ENCODE measurements around the gene TNS1.

Gene TNS1

GRCh38 chr2:217870528-217871011 is 132.2 kb downstream of the TNS1 start:
- Histone ChIP-seq H3K4me3 (no peak overlapping the region), H3K36me3 (ENCODE audit: insufficient read depth, low read length) (peaks cover 75% of the 10 kb centered on the region), H3K9ac (ENCODE audit: insufficient read length) (no peak overlapping the region), H3K27ac (no peak overlapping the region), H3K9me3 (ENCODE audit: low read depth, low read length) (no peaks in the 10 kb centered on the region)
- TF ChIP-seq FOXP2 (optimal IDR thresholded peaks at IDR 0.05; ENCODE audit: control extremely low read depth, extremely low read length, insufficient read depth) = no peak
- no peak for DNase-seq (ENCODE audit: low read depth, low spot score)

- TF ChIP-seq FOXP2 (optimal IDR thresholded peaks at IDR 0.05; ENCODE audit: control extremely low read depth, extremely low read length, insufficient read depth) (no peak), POLR2AphosphoS5 (IDR thresholded peaks at IDR 0.05; ENCODE audit: borderline replicate concordance, low read depth, low read length) (no peak), EZH2 (IDR thresholded peaks at IDR 0.05) (no peak)
- no peak for DNase-seq (ENCODE audit: low read depth, low spot score)
- peaks cover 82% of the 10 kb centered on the region for H3K36me3 ChIP-seq (ENCODE audit: insufficient read depth, low read length)
Observed at GRCh38 chr2:217868911-217869334, 133.9 kb downstream of the TNS1 start.

DNA sequence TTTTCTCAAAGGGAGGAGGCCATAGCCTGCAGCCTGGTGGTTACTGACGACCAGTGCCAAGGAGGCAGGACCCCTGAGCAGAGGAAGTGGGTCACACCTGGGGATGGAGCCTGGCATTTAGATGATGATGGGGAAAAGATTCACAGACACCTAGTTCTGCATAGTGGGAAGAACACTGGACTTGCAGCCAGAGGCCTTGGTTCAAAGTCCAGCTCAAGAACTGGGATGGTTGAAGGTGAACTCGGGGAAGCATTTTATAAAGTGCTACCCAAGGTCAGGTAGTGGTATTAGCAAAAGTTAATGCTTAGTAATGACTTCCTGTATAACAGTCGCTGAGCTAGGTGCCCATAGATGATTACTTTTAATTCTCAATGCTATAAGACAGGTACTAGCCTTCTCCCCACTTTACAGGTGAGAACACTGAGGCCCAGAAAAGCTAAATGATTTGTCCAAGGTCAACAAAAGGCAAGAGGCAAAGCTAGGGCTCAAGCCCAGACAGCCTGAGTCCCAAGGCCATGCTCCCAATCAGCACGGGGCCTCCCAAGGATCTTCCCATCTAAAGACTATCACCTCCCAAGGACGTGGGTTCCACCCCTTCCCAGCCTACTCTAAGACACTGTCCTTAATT is 134.4 kb downstream of the TNS1 start:
- no peak for TF ChIP-seq POLR2AphosphoS5 (IDR thresholded peaks at IDR 0.05; ENCODE audit: borderline replicate concordance, low read depth, low read length)
- no peak for TF ChIP-seq FOXP2 (optimal IDR thresholded peaks at IDR 0.05; ENCODE audit: control extremely low read depth, extremely low read length, insufficient read depth)
- no peak for TF ChIP-seq EZH2 (IDR thresholded peaks at IDR 0.05)
- Histone ChIP-seq H3K9ac (ENCODE audit: insufficient read length) (no peak overlapping the region), H3K36me3 (ENCODE audit: insufficient read depth, low read length) (peaks cover 80% of the 10 kb centered on the region), H3K9me3 (ENCODE audit: low read depth, low read length) (no peaks in the 10 kb centered on the region), H3K27ac (no peak overlapping the region), H3K4me3 (no peak overlapping the region)
- DNase-seq (ENCODE audit: low read depth, low spot score) = no peak

More at GRCh38 chr2:217868911-217869334, 133.9 kb downstream of the TNS1 start:
- Histone ChIP-seq H3K9ac (ENCODE audit: insufficient read length) (no peak overlapping the region), H3K27ac (no peak overlapping the region), H3K4me3 (no peak overlapping the region), H3K9me3 (ENCODE audit: low read depth, low read length) (no peaks in the 10 kb centered on the region)

- no peak overlapping the region for H3K9ac ChIP-seq (ENCODE audit: insufficient read length)
- no peak for DNase-seq (ENCODE audit: low read depth, low spot score)
- no peak overlapping the region for H3K27ac ChIP-seq
- H3K36me3 ChIP-seq (ENCODE audit: insufficient read depth, low read length) = peaks cover 72% of the 10 kb centered on the region
- H3K4me3 ChIP-seq = no peak overlapping the region
- TF ChIP-seq POLR2AphosphoS5 (IDR thresholded peaks at IDR 0.05; ENCODE audit: borderline replicate concordance, low read depth, low read length) (no peak), FOXP2 (optimal IDR thresholded peaks at IDR 0.05; ENCODE audit: control extremely low read depth, extremely low read length, insufficient read depth) (no peak), EZH2 (IDR thresholded peaks at IDR 0.05) (no peak)
- no peaks in the 10 kb centered on the region for H3K9me3 ChIP-seq (ENCODE audit: low read depth, low read length)
Observed at GRCh38 chr2:217866457-217866856, 136.3 kb downstream of the TNS1 start.

DNA sequence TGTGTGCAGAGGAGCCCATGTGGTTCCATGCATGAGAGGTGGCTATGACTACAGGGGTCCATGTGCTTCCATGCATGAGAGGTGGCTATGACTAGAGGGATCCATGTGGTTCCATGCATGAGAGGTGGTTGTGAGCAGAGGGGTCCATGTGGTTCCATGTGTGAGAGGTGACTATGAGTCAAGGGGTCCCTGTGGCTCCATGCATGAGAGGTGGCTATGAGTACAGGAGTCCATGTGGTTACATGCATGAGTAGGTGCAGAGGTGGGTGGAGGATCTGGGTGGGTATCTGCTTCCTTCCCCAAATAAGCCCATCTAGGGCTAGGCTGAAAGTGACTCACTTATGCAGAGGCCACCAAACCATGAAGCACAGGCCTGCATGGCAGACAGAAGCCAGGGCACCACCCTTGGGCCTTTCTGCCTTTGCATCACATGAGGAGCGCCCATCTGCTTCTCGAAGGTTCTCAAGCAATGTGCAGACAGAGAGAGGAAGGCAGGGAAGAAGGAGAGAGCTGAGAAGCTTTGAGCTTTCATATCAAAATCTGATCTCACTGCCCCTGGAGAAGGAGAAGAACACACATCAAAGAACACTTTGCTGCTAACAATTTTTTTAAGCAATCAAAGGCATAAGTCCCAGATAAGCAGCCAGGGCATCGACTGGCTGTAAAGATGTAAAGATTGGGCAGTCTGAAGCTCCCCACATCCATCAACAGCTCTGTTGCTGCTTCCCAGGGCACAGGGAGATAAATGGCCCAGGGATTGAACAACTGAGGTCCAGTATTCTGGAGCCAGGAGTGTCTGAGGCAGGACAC is 137.6 kb downstream of the TNS1 start:
- no peak overlapping the region for H3K27ac ChIP-seq
- H3K4me3 ChIP-seq = no peak overlapping the region
- no peak overlapping the region for H3K9ac ChIP-seq (ENCODE audit: insufficient read length)
- H3K36me3 ChIP-seq (ENCODE audit: insufficient read depth, low read length) = peaks cover 60% of the 10 kb centered on the region; the same call in 1 of the 2 replicates
- no peak for DNase-seq (ENCODE audit: low read depth, low spot score)
- TF ChIP-seq FOXP2 (optimal IDR thresholded peaks at IDR 0.05; ENCODE audit: control extremely low read depth, extremely low read length, insufficient read depth) = no peak
- no peak for TF ChIP-seq POLR2AphosphoS5 (IDR thresholded peaks at IDR 0.05; ENCODE audit: borderline replicate concordance, low read depth, low read length)
- no peak for TF ChIP-seq EZH2 (IDR thresholded peaks at IDR 0.05)
- no peaks in the 10 kb centered on the region for H3K9me3 ChIP-seq (ENCODE audit: low read depth, low read length)

- Histone ChIP-seq H3K9me3 (ENCODE audit: low read depth, low read length) (no peaks in the 10 kb centered on the region), H3K9ac (ENCODE audit: insufficient read length) (no peak overlapping the region), H3K4me3 (no peak overlapping the region), H3K27ac (no peak overlapping the region), H3K36me3 (ENCODE audit: insufficient read depth, low read length) (peaks cover 53% of the 10 kb centered on the region; the same call in 1 of the 2 replicates)
- no peak for DNase-seq (ENCODE audit: low read depth, low spot score)
- no peak for TF ChIP-seq POLR2AphosphoS5 (IDR thresholded peaks at IDR 0.05; ENCODE audit: borderline replicate concordance, low read depth, low read length)
- no peak for TF ChIP-seq FOXP2 (optimal IDR thresholded peaks at IDR 0.05; ENCODE audit: control extremely low read depth, extremely low read length, insufficient read depth)
- no peak for TF ChIP-seq EZH2 (IDR thresholded peaks at IDR 0.05)
Observed at GRCh38 chr2:217863883-217864282, 138.9 kb downstream of the TNS1 start.

GRCh38 chr2:217861334-217861877 is 141.4 kb downstream of the TNS1 start:
- TF ChIP-seq FOXP2 (optimal IDR thresholded peaks at IDR 0.05; ENCODE audit: control extremely low read depth, extremely low read length, insufficient read depth) (no peak), POLR2AphosphoS5 (IDR thresholded peaks at IDR 0.05; ENCODE audit: borderline replicate concordance, low read depth, low read length) (no peak), EZH2 (IDR thresholded peaks at IDR 0.05) (no peak)
- no peak for DNase-seq (ENCODE audit: low read depth, low spot score)
- H3K36me3 ChIP-seq (ENCODE audit: insufficient read depth, low read length) = peaks cover 41% of the 10 kb centered on the region; the same call in 1 of the 2 replicates
- no peak overlapping the region for H3K27ac ChIP-seq
- H3K9ac ChIP-seq (ENCODE audit: insufficient read length) = no peak overlapping the region
- no peaks in the 10 kb centered on the region for H3K9me3 ChIP-seq (ENCODE audit: low read depth, low read length)
- no peak overlapping the region for H3K4me3 ChIP-seq

DNA sequence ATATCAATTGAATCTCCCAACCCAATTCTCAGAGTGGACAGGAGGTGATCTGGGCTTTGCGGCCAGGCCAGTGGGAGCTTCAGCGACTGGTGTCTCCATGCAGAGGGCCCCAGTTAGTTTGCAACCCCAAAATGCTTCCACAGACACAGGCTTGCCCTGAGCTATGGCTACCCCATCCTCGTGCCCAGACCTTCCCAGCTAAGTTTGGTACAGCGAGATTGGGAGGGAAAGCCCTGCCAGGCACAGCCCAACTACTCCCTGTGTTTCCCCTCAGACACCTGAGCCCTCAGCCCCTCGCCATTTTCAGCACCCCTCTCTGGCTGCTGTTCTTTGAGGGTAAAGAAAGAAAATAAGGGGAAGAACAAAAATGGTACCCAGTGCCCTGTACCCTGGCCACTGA is 142.9 kb downstream of the TNS1 start:
- no peak overlapping the region for H3K4me3 ChIP-seq
- H3K9ac ChIP-seq (ENCODE audit: insufficient read length) = no peak overlapping the region
- peaks cover 34% of the 10 kb centered on the region; the same call in 1 of the 2 replicates for H3K36me3 ChIP-seq (ENCODE audit: insufficient read depth, low read length)
- TF ChIP-seq EZH2 (IDR thresholded peaks at IDR 0.05) (no peak), FOXP2 (optimal IDR thresholded peaks at IDR 0.05; ENCODE audit: control extremely low read depth, extremely low read length, insufficient read depth) (no peak), POLR2AphosphoS5 (IDR thresholded peaks at IDR 0.05; ENCODE audit: borderline replicate concordance, low read depth, low read length) (no peak)
- no peak for DNase-seq (ENCODE audit: low read depth, low spot score)
- H3K27ac ChIP-seq = no peak overlapping the region
- H3K9me3 ChIP-seq (ENCODE audit: low read depth, low read length) = no peaks in the 10 kb centered on the region

All from SK-N-MC (cell line).